Measurements from ENCODE around the gene STAU1.
"Not testable (repeated sequence)": the region's sequence is repeated elsewhere in the genome, so short reads cannot be mapped to it uniquely, and the experiment has no call there.

The STAU1 gene

DNA sequence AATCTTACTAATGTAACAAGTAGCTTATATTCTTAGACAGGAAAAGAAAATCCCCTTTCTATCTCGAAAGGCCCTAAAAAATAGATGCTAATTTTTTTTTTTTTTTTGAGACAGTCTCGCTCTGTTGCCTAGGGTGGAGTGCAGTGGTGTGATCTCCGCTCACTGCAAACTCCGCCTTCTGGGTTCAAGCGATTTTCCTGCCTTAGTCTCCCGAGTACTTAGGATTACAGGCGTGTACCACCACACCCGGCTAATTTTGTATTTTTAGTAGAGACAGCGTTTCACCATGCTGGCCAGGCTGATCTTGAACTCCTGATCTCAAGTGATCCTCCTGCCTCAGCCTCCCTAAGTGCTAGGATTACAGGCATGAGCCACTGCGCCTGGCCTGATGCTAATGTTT lies 19.3 kb downstream of the STAU1 start:
- not testable (repeated sequence) for H3K9me3 ChIP-seq (ENCODE audit: control insufficient read depth, low read length); H3K4me1 ChIP-seq (ENCODE audit: control insufficient read depth, insufficient read depth, low read length); H3K4me3 ChIP-seq (ENCODE audit: insufficient read depth, low read depth, low read length); H3K36me3 ChIP-seq (ENCODE audit: control insufficient read depth, insufficient read depth, low read length); H3K27ac ChIP-seq (ENCODE audit: insufficient read depth, low read depth, low read length, poor library complexity, severe bottlenecking); H3K27me3 ChIP-seq (ENCODE audit: control insufficient read depth, insufficient read depth, low read length, poor library complexity, severe bottlenecking)
- 94 to 95% methylated on average over 10 of the region's 10 CpGs for WGBS, 2 experiments

GRCh38 chr20:49167811-49168507 lies 20.2 kb downstream of the STAU1 start:
- H3K4me3 ChIP-seq (ENCODE audit: insufficient read depth, low read depth, low read length), result no peak overlapping the region
- no peaks in the 10 kb centered on the region for H3K9me3 ChIP-seq (ENCODE audit: control insufficient read depth, low read length)
- no peaks in the 10 kb centered on the region for H3K4me1 ChIP-seq (ENCODE audit: control insufficient read depth, insufficient read depth, low read length)
- WGBS, 2 experiments, result 95 to 97% methylated on average over 5 of the region's 5 CpGs
- H3K27ac ChIP-seq (ENCODE audit: insufficient read depth, low read depth, low read length, poor library complexity, severe bottlenecking), result no peak overlapping the region
- H3K36me3 ChIP-seq (ENCODE audit: control insufficient read depth, insufficient read depth, low read length), result peaks cover 9% of the 10 kb centered on the region
- no peaks in the 10 kb centered on the region for H3K27me3 ChIP-seq (ENCODE audit: control insufficient read depth, insufficient read depth, low read length, poor library complexity, severe bottlenecking)

- no peak overlapping the region for H3K4me3 ChIP-seq (ENCODE audit: insufficient read depth, low read depth, low read length)
These were observed 21.3 kb downstream of the STAU1 start for GRCh38 chr20:49166534-49167449.

GRCh38 chr20:49165611-49166010 lies 22.5 kb downstream of the STAU1 start:
- WGBS, 2 experiments, result 94 to 95% methylated on average over 4 to 5 of the region's 5 CpGs
- peaks cover 9% of the 10 kb centered on the region for H3K36me3 ChIP-seq (ENCODE audit: control insufficient read depth, insufficient read depth, low read length)
- no peak overlapping the region for H3K27ac ChIP-seq (ENCODE audit: insufficient read depth, low read depth, low read length, poor library complexity, severe bottlenecking)
- H3K9me3 ChIP-seq (ENCODE audit: control insufficient read depth, low read length), result no peaks in the 10 kb centered on the region
- H3K4me3 ChIP-seq (ENCODE audit: insufficient read depth, low read depth, low read length), result no peak overlapping the region
- no peaks in the 10 kb centered on the region for H3K4me1 ChIP-seq (ENCODE audit: control insufficient read depth, insufficient read depth, low read length)
- H3K27me3 ChIP-seq (ENCODE audit: control insufficient read depth, insufficient read depth, low read length, poor library complexity, severe bottlenecking), result no peaks in the 10 kb centered on the region

More at GRCh38 chr20:49166534-49167449, 21.3 kb downstream of the STAU1 start:
- H3K9me3 ChIP-seq (ENCODE audit: control insufficient read depth, low read length), result no peaks in the 10 kb centered on the region
- H3K4me1 ChIP-seq (ENCODE audit: control insufficient read depth, insufficient read depth, low read length), result no peaks in the 10 kb centered on the region
- peaks cover 9% of the 10 kb centered on the region for H3K36me3 ChIP-seq (ENCODE audit: control insufficient read depth, insufficient read depth, low read length)
- 100% methylated on average over 1 of the region's 1 CpG; no CpG with 5 or more reads in 1 of the 2 experiments for WGBS, 2 experiments
- no peak overlapping the region for H3K27ac ChIP-seq (ENCODE audit: insufficient read depth, low read depth, low read length, poor library complexity, severe bottlenecking)
- H3K27me3 ChIP-seq (ENCODE audit: control insufficient read depth, insufficient read depth, low read length, poor library complexity, severe bottlenecking), result no peaks in the 10 kb centered on the region

DNA sequence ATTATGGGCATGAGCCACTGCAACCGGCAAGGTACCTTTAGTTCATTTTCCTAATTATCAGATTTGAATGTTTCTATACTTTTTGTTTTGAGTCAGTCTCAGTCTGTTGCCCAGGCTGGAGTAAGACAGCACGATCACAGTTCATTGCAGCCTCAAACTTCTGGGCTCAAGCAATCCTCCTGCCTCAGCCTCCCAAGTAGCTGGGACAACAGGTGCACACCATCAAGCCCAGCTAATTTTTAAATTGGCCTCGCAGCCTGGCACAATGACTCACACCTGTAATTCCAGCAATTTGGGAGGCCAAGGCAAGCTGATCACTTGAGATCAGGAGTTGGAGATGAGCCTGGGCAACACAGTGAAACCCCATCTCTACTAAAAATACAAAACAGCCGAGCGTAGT lies 24.4 kb downstream of the STAU1 start:
- Histone ChIP-seq H3K36me3 (ENCODE audit: control insufficient read depth, insufficient read depth, low read length) (peaks cover 9% of the 10 kb centered on the region), H3K9me3 (ENCODE audit: control insufficient read depth, low read length) (no peaks in the 10 kb centered on the region), H3K4me1 (ENCODE audit: control insufficient read depth, insufficient read depth, low read length) (no peaks in the 10 kb centered on the region), H3K4me3 (ENCODE audit: insufficient read depth, low read depth, low read length) (no peak overlapping the region), H3K27me3 (ENCODE audit: control insufficient read depth, insufficient read depth, low read length, poor library complexity, severe bottlenecking) (no peaks in the 10 kb centered on the region), H3K27ac (ENCODE audit: insufficient read depth, low read depth, low read length, poor library complexity, severe bottlenecking) (no peak overlapping the region)
- 94 to 96% methylated on average over 5 of the region's 5 CpGs for WGBS, 2 experiments

- 92 to 97% methylated on average over 4 to 6 of the region's 6 CpGs for WGBS, 2 experiments
- H3K4me1 ChIP-seq (ENCODE audit: control insufficient read depth, insufficient read depth, low read length), result no peaks in the 10 kb centered on the region
- H3K9me3 ChIP-seq (ENCODE audit: control insufficient read depth, low read length), result no peaks in the 10 kb centered on the region
- H3K27ac ChIP-seq (ENCODE audit: insufficient read depth, low read depth, low read length, poor library complexity, severe bottlenecking), result no peak overlapping the region
- peaks cover 9% of the 10 kb centered on the region for H3K36me3 ChIP-seq (ENCODE audit: control insufficient read depth, insufficient read depth, low read length)
- H3K4me3 ChIP-seq (ENCODE audit: insufficient read depth, low read depth, low read length), result no peak overlapping the region
- no peaks in the 10 kb centered on the region for H3K27me3 ChIP-seq (ENCODE audit: control insufficient read depth, insufficient read depth, low read length, poor library complexity, severe bottlenecking)
These were observed 26.5 kb downstream of the STAU1 start for GRCh38 chr20:49161428-49162152.

- Histone ChIP-seq H3K36me3 (ENCODE audit: control insufficient read depth, insufficient read depth, low read length) (peaks cover 3% of the 10 kb centered on the region), H3K27ac (ENCODE audit: insufficient read depth, low read depth, low read length, poor library complexity, severe bottlenecking) (no peak overlapping the region), H3K9me3 (ENCODE audit: control insufficient read depth, low read length) (no peaks in the 10 kb centered on the region), H3K27me3 (ENCODE audit: control insufficient read depth, insufficient read depth, low read length, poor library complexity, severe bottlenecking) (no peaks in the 10 kb centered on the region), H3K4me3 (ENCODE audit: insufficient read depth, low read depth, low read length) (no peak overlapping the region), H3K4me1 (ENCODE audit: control insufficient read depth, insufficient read depth, low read length) (no peaks in the 10 kb centered on the region)
- 95 to 97% methylated on average over 5 to 9 of the region's 9 CpGs for WGBS, 2 experiments
These were observed 27.8 kb downstream of the STAU1 start for GRCh38 chr20:49160057-49160929.

- 94 to 100% methylated on average over 2 of the region's 2 CpGs for WGBS, 2 experiments
- H3K36me3 ChIP-seq (ENCODE audit: control insufficient read depth, insufficient read depth, low read length), result no peaks in the 10 kb centered on the region
These were observed 31.0 kb downstream of the STAU1 start for GRCh38 chr20:49157146-49157545.

GRCh38 chr20:49156481-49156880 lies 31.7 kb downstream of the STAU1 start:
- peaks cover 5% of the 10 kb centered on the region for H3K36me3 ChIP-seq (ENCODE audit: control insufficient read depth, insufficient read depth, low read length)
- H3K4me1 ChIP-seq (ENCODE audit: control insufficient read depth, insufficient read depth, low read length), result no peaks in the 10 kb centered on the region
- H3K27ac ChIP-seq (ENCODE audit: insufficient read depth, low read depth, low read length, poor library complexity, severe bottlenecking), result no peak overlapping the region
- WGBS, 2 experiments, result 98 to 100% methylated on average over 1 of the region's 1 CpG
- no peaks in the 10 kb centered on the region for H3K9me3 ChIP-seq (ENCODE audit: control insufficient read depth, low read length)
- no peaks in the 10 kb centered on the region for H3K27me3 ChIP-seq (ENCODE audit: control insufficient read depth, insufficient read depth, low read length, poor library complexity, severe bottlenecking)
- no peak overlapping the region for H3K4me3 ChIP-seq (ENCODE audit: insufficient read depth, low read depth, low read length)

More at GRCh38 chr20:49157146-49157545, 31.0 kb downstream of the STAU1 start:
- H3K4me3 ChIP-seq (ENCODE audit: insufficient read depth, low read depth, low read length), result no peak overlapping the region
- H3K4me1 ChIP-seq (ENCODE audit: control insufficient read depth, insufficient read depth, low read length), result no peaks in the 10 kb centered on the region
- no peaks in the 10 kb centered on the region for H3K27me3 ChIP-seq (ENCODE audit: control insufficient read depth, insufficient read depth, low read length, poor library complexity, severe bottlenecking)
- H3K9me3 ChIP-seq (ENCODE audit: control insufficient read depth, low read length), result no peaks in the 10 kb centered on the region
- no peak overlapping the region for H3K27ac ChIP-seq (ENCODE audit: insufficient read depth, low read depth, low read length, poor library complexity, severe bottlenecking)
